Smooth muscle cell (in vitro differentiated cells): Measurements from ENCODE around the gene ST3GAL4. TPM values are rescaled to one million over a fixed set of nuclear protein-coding genes. Genes with fewer than 3 reads are reported as not detected.

ENCODE experiments used
- DNase-seq: peaks from one replicate; lab custom pipeline; 2025; ENCODE audit not compliant: unreplicated experiment; lab: John Stamatoyannopoulos, UW
- H2AFZ ChIP-seq: fragments of 200-600 bp; sonication (generic); 2 replicates; pipeline ENCODE4 v1.6.0; 2016; ENCODE audit warnings: antibody characterized with exemption, low read depth, mild to moderate bottlenecking
- H3F3A ChIP-seq: fragments of 200-600 bp; sonication (generic); 2 replicates; pipeline ENCODE4 v1.6.0; 2017; ENCODE audit warnings: antibody characterized with exemption, low read depth
- H3K27ac ChIP-seq: fragments of 200-600 bp; sonication (generic); 2 replicates; pipeline ENCODE4 v1.5.1; 2016; ENCODE audit warnings: low read depth, mild to moderate bottlenecking
- H3K27me3 ChIP-seq: fragments of 200-600 bp; sonication (generic); 2 replicates; pipeline ENCODE4 v1.6.1; 2016; ENCODE audit warnings: low read depth, mild to moderate bottlenecking
- H3K36me3 ChIP-seq: fragments of 200-600 bp; sonication (generic); 2 replicates; pipeline ENCODE4 v1.5.1; 2016; ENCODE audit warnings: low read depth
- H3K4me1 ChIP-seq: fragments of 200-600 bp; sonication (generic); 2 replicates; pipeline ENCODE4 v1.5.1; 2016; ENCODE audit warnings: low read depth
- H3K4me2 ChIP-seq: fragments of 200-600 bp; sonication (generic); 2 replicates; pipeline ENCODE4 v1.6.0; 2016; ENCODE audit warnings: mild to moderate bottlenecking
- H3K4me3 ChIP-seq: fragments of 200-600 bp; sonication (generic); 2 replicates; pipeline ENCODE4 v1.5.1; 2016; ENCODE audit warnings: mild to moderate bottlenecking
- H3K79me2 ChIP-seq: fragments of 200-600 bp; sonication (generic); 2 replicates; pipeline ENCODE4 v1.6.0; 2016; ENCODE audit warnings: low read depth, mild to moderate bottlenecking
- H3K9ac ChIP-seq: fragments of 200-600 bp; sonication (generic); 2 replicates; pipeline ENCODE4 v1.6.0; 2016; ENCODE audit warnings: low read depth
- H3K9me3 ChIP-seq: fragments of 200-600 bp; sonication (generic); replicated peaks from 2 replicates; pipeline ENCODE4 v1.5.1; 2016; ENCODE audit warnings: low read depth
- H4K20me1 ChIP-seq: fragments of 200-600 bp; sonication (generic); 2 replicates; pipeline ENCODE4 v1.6.0; 2016; ENCODE audit warnings: low read depth
- WGBS: methylation state at CpG from one replicate; pipeline ENCODE4 v1.1.7; 2016; ENCODE audit warnings: low lambda C conversion rate; 5-methylcytosine and 5-hydroxymethylcytosine counted together
- polyA plus RNA-seq: library from polyadenylated mRNA; unstranded; fragments of >200 nt; fragmentation: Nextera tagmentation; extraction: Ambion mirVana; gene quantifications from 2 replicates; pipeline ENCODE4 v1.2.1, GENCODE V29; 2016
- total RNA-seq: library from RNA; depleted of rRNA; stranded (reverse); fragments of >200 nt; gene quantifications from 2 replicates; pipeline ENCODE4 v1.2.3, GENCODE V29; 2014
- TF ChIP-seq, protein P1 (sequence below): fragments of 200-600 bp; sonication (generic); IDR thresholded peaks from 2 replicates; pipeline ENCODE4 v1.5.1; 2017; ENCODE audit warnings: borderline replicate concordance, mild to moderate bottlenecking, antibody characterized with exemption; ENCODE audit not compliant: insufficient read depth, poor library complexity, severe bottlenecking

ST3GAL4 gene
- total and polyA plus RNA-seq, 2 experiments from 2014 or later, result 60.3 to 60.9 TPM

- TF ChIP-seq, protein P1, sequence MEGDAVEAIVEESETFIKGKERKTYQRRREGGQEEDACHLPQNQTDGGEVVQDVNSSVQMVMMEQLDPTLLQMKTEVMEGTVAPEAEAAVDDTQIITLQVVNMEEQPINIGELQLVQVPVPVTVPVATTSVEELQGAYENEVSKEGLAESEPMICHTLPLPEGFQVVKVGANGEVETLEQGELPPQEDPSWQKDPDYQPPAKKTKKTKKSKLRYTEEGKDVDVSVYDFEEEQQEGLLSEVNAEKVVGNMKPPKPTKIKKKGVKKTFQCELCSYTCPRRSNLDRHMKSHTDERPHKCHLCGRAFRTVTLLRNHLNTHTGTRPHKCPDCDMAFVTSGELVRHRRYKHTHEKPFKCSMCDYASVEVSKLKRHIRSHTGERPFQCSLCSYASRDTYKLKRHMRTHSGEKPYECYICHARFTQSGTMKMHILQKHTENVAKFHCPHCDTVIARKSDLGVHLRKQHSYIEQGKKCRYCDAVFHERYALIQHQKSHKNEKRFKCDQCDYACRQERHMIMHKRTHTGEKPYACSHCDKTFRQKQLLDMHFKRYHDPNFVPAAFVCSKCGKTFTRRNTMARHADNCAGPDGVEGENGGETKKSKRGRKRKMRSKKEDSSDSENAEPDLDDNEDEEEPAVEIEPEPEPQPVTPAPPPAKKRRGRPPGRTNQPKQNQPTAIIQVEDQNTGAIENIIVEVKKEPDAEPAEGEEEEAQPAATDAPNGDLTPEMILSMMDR, result no peak
- Histone ChIP-seq H3K4me3 (no peak overlapping the region), H4K20me1 (no peaks in the 10 kb centered on the region), H2AFZ (no peak overlapping the region), H3K27me3 (no peaks in the 10 kb centered on the region), H3K4me1 (peaks cover 22% of the 10 kb centered on the region), H3K4me2 (no peak overlapping the region), H3K36me3 (no peaks in the 10 kb centered on the region), H3K9ac (peak overlapping the region; percentile 52), H3K27ac (no peak overlapping the region), H3K9me3 (no peaks in the 10 kb centered on the region), H3K79me2 (no peaks in the 10 kb centered on the region), H3F3A (no peaks in the 10 kb centered on the region)
- DNase-seq, result no peak
- WGBS, result 85% methylated on average over 10 of the region's 10 CpGs
These were observed 75.3 kb downstream of the ST3GAL4 start for GRCh38 chr11:126430581-126431335.

DNA sequence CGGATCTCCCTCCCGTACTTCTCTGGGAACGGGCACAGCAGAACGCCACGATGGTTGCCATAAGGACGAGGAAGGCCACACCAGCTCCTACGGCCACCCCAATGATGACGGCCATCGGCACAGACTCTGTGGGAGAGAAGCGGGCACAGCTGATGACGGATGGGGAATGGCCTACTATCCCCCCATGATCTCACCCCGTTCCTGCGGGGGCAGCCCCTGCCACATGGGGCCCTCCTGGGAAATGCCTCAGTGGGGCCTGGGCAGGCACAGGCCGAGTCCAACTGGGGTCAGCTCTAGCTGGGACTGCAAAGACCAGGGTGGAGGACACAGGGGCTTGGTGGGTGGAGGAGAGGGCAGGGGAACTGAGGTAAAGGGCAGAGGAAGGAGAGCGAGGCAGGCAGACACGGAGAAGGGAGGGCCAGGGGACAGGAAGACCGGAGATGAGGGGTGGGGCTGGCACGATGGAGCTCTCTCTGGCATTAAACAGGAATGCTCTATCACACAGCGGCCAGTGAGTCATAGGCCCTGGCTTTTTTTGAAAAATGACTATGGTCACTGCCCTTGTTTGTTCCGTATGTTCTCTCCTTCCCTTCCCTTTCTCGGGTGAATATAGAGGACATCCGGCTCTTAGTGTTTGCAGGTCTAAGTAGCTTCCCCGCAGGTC, 76.0 kb downstream of the ST3GAL4 start:
- H3K36me3 ChIP-seq, result no peaks in the 10 kb centered on the region
- H3K79me2 ChIP-seq, result no peaks in the 10 kb centered on the region
- peak overlapping the region; percentile 73 for H3K27ac ChIP-seq
- WGBS, result 73% methylated on average over 21 of the region's 23 CpGs
- no peak overlapping the region for H3K4me3 ChIP-seq
- TF ChIP-seq, protein P1, result no peak
- no peaks in the 10 kb centered on the region for H3K9me3 ChIP-seq
- H3K27me3 ChIP-seq, result no peaks in the 10 kb centered on the region
- H3K4me1 ChIP-seq, result peaks cover 22% of the 10 kb centered on the region
- DNase-seq, result no peak
- peak overlapping the region; percentile 52 for H3K9ac ChIP-seq
- no peaks in the 10 kb centered on the region for H3F3A ChIP-seq
- no peak overlapping the region for H2AFZ ChIP-seq
- H4K20me1 ChIP-seq, result no peaks in the 10 kb centered on the region
- peak overlapping the region; percentile 11 for H3K4me2 ChIP-seq

GRCh38 chr11:126432065-126432461, 76.6 kb downstream of the ST3GAL4 start:
- peak overlapping the region; percentile 73 for H3K27ac ChIP-seq
- H2AFZ ChIP-seq, result no peak overlapping the region
- H4K20me1 ChIP-seq, result no peaks in the 10 kb centered on the region
- WGBS, result 93% methylated on average over 3 of the region's 3 CpGs
- no peak for DNase-seq
- no peaks in the 10 kb centered on the region for H3F3A ChIP-seq
- H3K4me2 ChIP-seq, result peak overlapping the region; percentile 11
- no peaks in the 10 kb centered on the region for H3K36me3 ChIP-seq
- H3K4me3 ChIP-seq, result no peak overlapping the region
- peaks cover 22% of the 10 kb centered on the region for H3K4me1 ChIP-seq
- H3K27me3 ChIP-seq, result no peaks in the 10 kb centered on the region
- peak overlapping the region; percentile 24 for H3K9ac ChIP-seq
- no peaks in the 10 kb centered on the region for H3K9me3 ChIP-seq
- TF ChIP-seq, protein P1, result no peak
- no peaks in the 10 kb centered on the region for H3K79me2 ChIP-seq

GRCh38 chr11:126432525-126432924, 77.0 kb downstream of the ST3GAL4 start:
- Histone ChIP-seq H3K79me2 (no peaks in the 10 kb centered on the region), H3F3A (no peaks in the 10 kb centered on the region), H3K9me3 (no peaks in the 10 kb centered on the region), H2AFZ (no peak overlapping the region), H3K27me3 (no peaks in the 10 kb centered on the region), H3K27ac (no peak overlapping the region), H4K20me1 (no peaks in the 10 kb centered on the region), H3K4me2 (no peak overlapping the region), H3K4me1 (peaks cover 22% of the 10 kb centered on the region), H3K4me3 (no peak overlapping the region), H3K36me3 (no peaks in the 10 kb centered on the region), H3K9ac (no peak overlapping the region)
- no peak for DNase-seq
- WGBS, result 92% methylated on average over 6 of the region's 6 CpGs
- TF ChIP-seq, protein P1, result no peak
